Measurements from ENCODE around the gene PTPN3.

PTPN3 gene

GRCh38 chr9:109477258-109478050 lies 20.7 kb downstream of the PTPN3 start:
- Histone ChIP-seq H3K36me3 (ENCODE audit: insufficient read depth) (no peaks in the 10 kb centered on the region), H3K79me2 (ENCODE audit: insufficient read depth, low read depth) (no peaks in the 10 kb centered on the region), H3K4me1 (ENCODE audit: low read depth, poor library complexity, severe bottlenecking) (peaks cover under 1% of the 10 kb centered on the region), H3K9ac (no peak overlapping the region), H4K20me1 (ENCODE audit: insufficient read depth) (no peaks in the 10 kb centered on the region), H3K27me3 (ENCODE audit: insufficient read depth, low read depth) (no peaks in the 10 kb centered on the region), H3K27ac (no peak overlapping the region), H3K4me3 (IDR thresholded peaks at IDR 0.05; ENCODE audit: insufficient read depth, low read depth, low read length) (no peak overlapping the region), H3K4me2 (no peak overlapping the region), H2AFZ (ENCODE audit: low read depth) (no peak overlapping the region)
- TF ChIP-seq, protein P1, sequence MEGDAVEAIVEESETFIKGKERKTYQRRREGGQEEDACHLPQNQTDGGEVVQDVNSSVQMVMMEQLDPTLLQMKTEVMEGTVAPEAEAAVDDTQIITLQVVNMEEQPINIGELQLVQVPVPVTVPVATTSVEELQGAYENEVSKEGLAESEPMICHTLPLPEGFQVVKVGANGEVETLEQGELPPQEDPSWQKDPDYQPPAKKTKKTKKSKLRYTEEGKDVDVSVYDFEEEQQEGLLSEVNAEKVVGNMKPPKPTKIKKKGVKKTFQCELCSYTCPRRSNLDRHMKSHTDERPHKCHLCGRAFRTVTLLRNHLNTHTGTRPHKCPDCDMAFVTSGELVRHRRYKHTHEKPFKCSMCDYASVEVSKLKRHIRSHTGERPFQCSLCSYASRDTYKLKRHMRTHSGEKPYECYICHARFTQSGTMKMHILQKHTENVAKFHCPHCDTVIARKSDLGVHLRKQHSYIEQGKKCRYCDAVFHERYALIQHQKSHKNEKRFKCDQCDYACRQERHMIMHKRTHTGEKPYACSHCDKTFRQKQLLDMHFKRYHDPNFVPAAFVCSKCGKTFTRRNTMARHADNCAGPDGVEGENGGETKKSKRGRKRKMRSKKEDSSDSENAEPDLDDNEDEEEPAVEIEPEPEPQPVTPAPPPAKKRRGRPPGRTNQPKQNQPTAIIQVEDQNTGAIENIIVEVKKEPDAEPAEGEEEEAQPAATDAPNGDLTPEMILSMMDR (conservative IDR thresholded peaks at IDR 0.05; ENCODE audit: low read depth, low read length): no peak

DNA sequence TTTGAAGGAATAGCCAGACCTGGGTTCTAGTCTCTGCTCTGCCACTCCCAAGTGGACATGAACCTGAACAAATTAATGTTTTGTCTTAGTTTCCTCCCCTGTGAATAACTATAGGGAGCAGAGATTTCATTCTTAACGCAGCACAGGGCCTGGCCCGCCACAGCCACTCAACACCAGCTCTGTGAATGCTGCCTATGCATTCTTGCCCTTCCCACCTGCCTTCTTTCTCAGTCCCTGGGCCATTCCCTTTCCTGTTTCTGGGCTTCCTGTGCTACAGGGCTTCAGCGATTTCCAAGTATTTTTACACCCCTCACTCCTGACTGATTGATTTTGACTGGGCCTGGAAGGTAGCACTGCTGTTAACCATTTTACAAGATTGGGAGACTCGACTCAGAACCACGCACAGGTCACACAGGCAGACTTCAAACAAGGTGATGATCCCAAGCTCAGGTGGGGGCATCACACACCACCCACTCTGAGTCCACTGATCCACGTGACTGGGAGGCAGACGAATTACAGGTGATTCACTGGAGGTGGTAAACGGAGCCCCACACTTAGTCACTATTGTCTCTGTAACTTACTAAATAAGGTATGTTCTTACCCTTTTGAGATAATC lies 21.4 kb downstream of the PTPN3 start:
- Histone ChIP-seq H3K27ac (no peak overlapping the region), H3K4me2 (no peak overlapping the region)

GRCh38 chr9:109475526-109475925 lies 22.6 kb downstream of the PTPN3 start:
- no peak overlapping the region for H3K9ac ChIP-seq
- no peak overlapping the region for H3K4me2 ChIP-seq
- no peaks in the 10 kb centered on the region for H3K79me2 ChIP-seq (ENCODE audit: insufficient read depth, low read depth)
- no peaks in the 10 kb centered on the region for H3K27me3 ChIP-seq (ENCODE audit: insufficient read depth, low read depth)
- H2AFZ ChIP-seq (ENCODE audit: low read depth): no peak overlapping the region
- no peaks in the 10 kb centered on the region for H3K4me1 ChIP-seq (ENCODE audit: low read depth, poor library complexity, severe bottlenecking)
- TF ChIP-seq, protein P1 (conservative IDR thresholded peaks at IDR 0.05; ENCODE audit: low read depth, low read length): no peak
- no peak overlapping the region for H3K27ac ChIP-seq
- no peaks in the 10 kb centered on the region for H4K20me1 ChIP-seq (ENCODE audit: insufficient read depth)
- no peak overlapping the region for H3K4me3 ChIP-seq (IDR thresholded peaks at IDR 0.05; ENCODE audit: insufficient read depth, low read depth, low read length)
- H3K36me3 ChIP-seq (ENCODE audit: insufficient read depth): no peaks in the 10 kb centered on the region

More for the DNA sequence above, 21.4 kb downstream of the PTPN3 start:
- Histone ChIP-seq H3K36me3 (ENCODE audit: insufficient read depth) (no peaks in the 10 kb centered on the region), H3K4me1 (ENCODE audit: low read depth, poor library complexity, severe bottlenecking) (no peaks in the 10 kb centered on the region), H3K27me3 (ENCODE audit: insufficient read depth, low read depth) (no peaks in the 10 kb centered on the region), H3K4me3 (IDR thresholded peaks at IDR 0.05; ENCODE audit: insufficient read depth, low read depth, low read length) (no peak overlapping the region), H2AFZ (ENCODE audit: low read depth) (no peak overlapping the region), H4K20me1 (ENCODE audit: insufficient read depth) (no peaks in the 10 kb centered on the region), H3K9ac (no peak overlapping the region), H3K79me2 (ENCODE audit: insufficient read depth, low read depth) (no peaks in the 10 kb centered on the region)
- TF ChIP-seq, protein P1 (conservative IDR thresholded peaks at IDR 0.05; ENCODE audit: low read depth, low read length): no peak

- Histone ChIP-seq H3K4me1 (ENCODE audit: low read depth, poor library complexity, severe bottlenecking) (no peaks in the 10 kb centered on the region), H3K4me2 (no peak overlapping the region), H3K27me3 (ENCODE audit: insufficient read depth, low read depth) (no peaks in the 10 kb centered on the region), H3K9ac (no peak overlapping the region), H3K27ac (no peak overlapping the region), H2AFZ (ENCODE audit: low read depth) (no peak overlapping the region), H3K4me3 (IDR thresholded peaks at IDR 0.05; ENCODE audit: insufficient read depth, low read depth, low read length) (no peak overlapping the region), H3K36me3 (ENCODE audit: insufficient read depth) (no peaks in the 10 kb centered on the region), H4K20me1 (ENCODE audit: insufficient read depth) (no peaks in the 10 kb centered on the region), H3K79me2 (ENCODE audit: insufficient read depth, low read depth) (no peaks in the 10 kb centered on the region)
- TF ChIP-seq, protein P1 (conservative IDR thresholded peaks at IDR 0.05; ENCODE audit: low read depth, low read length): no peak
Observed at GRCh38 chr9:109474944-109475343, 23.2 kb downstream of the PTPN3 start.
